Urinary bladder (tissue), 4 donors: Measurements from ENCODE around the gene C16orf86. TPM values are rescaled to one million over a fixed set of nuclear protein-coding genes. Genes with fewer than 3 reads are reported as not detected.

ENCODE experiments used
- DNase-seq: peaks from one replicate; pipeline ENCODE4 v3.0.0-alpha.2; 2015; ENCODE audit errors: extremely low spot score
- H3K27ac ChIP-seq: one replicate; pipeline ENCODE4 v1.5.1; 2013; ENCODE audit warnings: low read depth, mild to moderate bottlenecking, moderate library complexity
- H3K36me3 ChIP-seq: one replicate; pipeline ENCODE4 v1.6.1; 2013; ENCODE audit warnings: mild to moderate bottlenecking, moderate library complexity; ENCODE audit not compliant: insufficient read depth
- H3K4me1 ChIP-seq: one replicate; pipeline ENCODE4 v1.6.1; 2013; ENCODE audit warnings: mild to moderate bottlenecking, moderate library complexity; ENCODE audit not compliant: insufficient read depth
- H3K4me3 ChIP-seq: one replicate; pipeline ENCODE4 v1.5.1; 2013; ENCODE audit warnings: low read depth, low read length
- WGBS: extraction: QIAGEN DNeasy Blood & Tissue Kit; methylation state at CpG from one replicate; pipeline ENCODE4 v1.1.7; 2013; 5-methylcytosine and 5-hydroxymethylcytosine counted together
- polyA plus RNA-seq: library from polyadenylated mRNA; stranded (reverse); fragments of 200-250 nt; gene quantifications from one replicate; pipeline ENCODE4 v1.2.3, GENCODE V29; 2013
- total RNA-seq: library from RNA; depleted of rRNA; stranded (reverse); fragments of >200 nt; gene quantifications from one replicate; pipeline ENCODE4 v1.2.3, GENCODE V29; 2014
- donor health status: healthy with polysubstance abuse.
- donor health status: healthy.

The C16orf86 gene
- total and polyA plus RNA-seq, 2 donors: 1.2 to 9.9 TPM

DNA sequence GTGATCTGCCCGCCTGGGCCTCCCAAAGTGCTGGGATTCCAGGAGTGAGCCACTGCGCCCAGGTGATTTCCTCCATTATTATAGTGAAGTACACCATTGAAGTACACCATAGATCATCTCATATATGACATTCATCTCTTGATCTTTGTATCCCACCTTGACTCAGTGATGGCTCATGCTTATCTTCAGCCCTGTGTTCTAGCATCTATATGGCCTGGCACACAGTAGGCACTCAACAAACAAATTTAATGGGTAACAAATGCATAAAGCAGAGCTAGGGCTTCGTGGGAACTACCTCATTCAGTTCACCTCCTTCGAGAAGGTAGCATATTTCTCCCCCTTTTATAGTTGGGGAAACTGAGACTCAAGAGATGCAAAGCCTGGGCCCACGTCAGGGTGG lies 1.0 kb upstream of the C16orf86 start:
- H3K4me1 ChIP-seq: no peaks in the 10 kb centered on the region
- H3K27ac ChIP-seq: no peak overlapping the region
- H3K36me3 ChIP-seq: no peaks in the 10 kb centered on the region
- DNase-seq: no peak
- H3K4me3 ChIP-seq: no peak overlapping the region
- WGBS: 74% methylated on average over 5 of the region's 5 CpGs

DNA sequence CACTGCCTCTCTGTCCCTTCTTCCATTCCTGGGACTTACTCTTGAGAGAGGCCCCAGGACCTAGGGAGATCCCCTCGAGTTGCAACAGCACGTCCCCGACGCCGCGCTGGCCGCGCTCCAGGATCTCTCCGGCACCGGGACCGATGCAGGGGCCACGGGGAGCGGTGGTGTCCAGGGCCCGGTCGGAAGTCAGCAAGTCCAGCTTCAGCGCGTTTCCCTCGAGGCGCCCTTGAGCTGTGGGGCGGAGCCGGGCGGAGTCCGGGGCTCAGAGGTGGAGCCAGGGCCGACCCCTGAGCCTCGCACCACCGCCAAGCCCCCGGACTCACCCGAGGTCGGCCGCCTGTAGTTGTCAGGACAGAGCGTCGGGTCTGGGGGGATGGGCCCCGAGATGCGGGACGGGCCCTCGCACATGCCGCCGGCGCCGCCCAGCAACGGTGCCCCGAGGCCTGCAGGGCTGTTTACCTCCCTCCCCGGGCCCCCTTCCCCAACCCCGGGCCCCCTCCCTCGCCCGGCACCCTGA lies 522 bp upstream of the C16orf86 start:
- H3K36me3 ChIP-seq: no peaks in the 10 kb centered on the region
- H3K4me3 ChIP-seq: peak overlapping the region; percentile 78
- no peak overlapping the region for H3K27ac ChIP-seq
- WGBS: 1% methylated on average over 46 of the region's 46 CpGs
- H3K4me1 ChIP-seq: no peaks in the 10 kb centered on the region
- no peak for DNase-seq

DNA sequence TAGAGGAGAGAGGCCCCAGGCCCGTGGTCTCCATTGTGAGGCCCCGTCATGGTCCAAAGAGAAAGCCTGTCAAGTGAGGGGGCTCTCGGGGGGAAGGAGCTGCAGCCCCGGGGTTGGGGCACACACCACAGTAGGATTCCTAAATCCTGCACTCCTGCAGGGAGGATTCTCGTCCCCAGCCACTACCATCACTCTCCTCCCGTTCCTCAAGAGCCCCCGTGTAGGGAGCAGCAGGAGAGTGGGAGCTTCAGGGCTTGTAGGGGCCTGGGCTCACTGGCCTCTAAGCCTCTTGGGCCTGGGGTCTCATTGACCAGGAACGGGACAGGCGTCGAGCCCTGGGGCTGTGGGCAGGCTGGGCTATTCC lies 821 bp downstream of the C16orf86 start:
- no peak for DNase-seq
- Histone ChIP-seq H3K4me1 (no peaks in the 10 kb centered on the region), H3K36me3 (no peaks in the 10 kb centered on the region), H3K4me3 (peak overlapping the region; percentile 78), H3K27ac (no peak overlapping the region)
- WGBS: 33% methylated on average over 10 of the region's 10 CpGs

DNA sequence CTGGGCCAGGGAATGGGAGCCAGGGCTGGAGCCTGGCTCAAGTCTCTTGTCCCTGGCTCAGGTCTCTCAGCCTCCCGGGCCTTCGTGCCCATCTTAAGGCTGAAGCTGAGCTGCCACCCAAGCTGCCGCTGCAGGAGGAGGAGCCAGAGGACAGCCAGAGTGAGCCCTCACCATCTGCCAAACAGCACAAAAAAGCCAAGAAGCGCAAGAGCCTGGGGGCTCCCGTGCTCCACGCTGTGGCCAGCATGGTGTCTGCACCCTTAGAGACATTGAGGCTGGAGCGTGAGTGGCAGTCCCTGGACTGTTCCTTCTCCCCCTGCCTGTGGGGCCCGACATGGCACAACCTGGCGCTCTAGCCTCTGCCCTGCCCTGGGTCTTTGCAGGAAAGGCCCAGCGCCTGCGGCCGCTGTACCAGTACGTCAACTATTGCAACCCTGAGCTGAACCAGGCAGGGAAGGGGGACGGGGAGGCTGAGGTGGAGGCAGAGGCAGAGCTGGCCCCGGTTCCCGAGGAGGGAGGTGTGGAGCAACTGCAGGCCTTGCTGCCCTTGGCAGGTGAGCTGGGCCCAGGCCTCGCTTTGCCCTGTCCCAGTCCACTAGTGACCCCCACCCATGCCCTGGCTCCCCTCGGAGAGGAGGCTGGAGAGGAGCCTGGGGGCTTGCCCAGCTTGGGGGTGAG lies 1.3 kb downstream of the C16orf86 start:
- Histone ChIP-seq H3K36me3 (no peaks in the 10 kb centered on the region), H3K4me3 (no peak overlapping the region), H3K4me1 (no peaks in the 10 kb centered on the region), H3K27ac (no peak overlapping the region)
- WGBS: 18% methylated on average over 18 of the region's 18 CpGs
- peak; percentile 76 for DNase-seq

DNA sequence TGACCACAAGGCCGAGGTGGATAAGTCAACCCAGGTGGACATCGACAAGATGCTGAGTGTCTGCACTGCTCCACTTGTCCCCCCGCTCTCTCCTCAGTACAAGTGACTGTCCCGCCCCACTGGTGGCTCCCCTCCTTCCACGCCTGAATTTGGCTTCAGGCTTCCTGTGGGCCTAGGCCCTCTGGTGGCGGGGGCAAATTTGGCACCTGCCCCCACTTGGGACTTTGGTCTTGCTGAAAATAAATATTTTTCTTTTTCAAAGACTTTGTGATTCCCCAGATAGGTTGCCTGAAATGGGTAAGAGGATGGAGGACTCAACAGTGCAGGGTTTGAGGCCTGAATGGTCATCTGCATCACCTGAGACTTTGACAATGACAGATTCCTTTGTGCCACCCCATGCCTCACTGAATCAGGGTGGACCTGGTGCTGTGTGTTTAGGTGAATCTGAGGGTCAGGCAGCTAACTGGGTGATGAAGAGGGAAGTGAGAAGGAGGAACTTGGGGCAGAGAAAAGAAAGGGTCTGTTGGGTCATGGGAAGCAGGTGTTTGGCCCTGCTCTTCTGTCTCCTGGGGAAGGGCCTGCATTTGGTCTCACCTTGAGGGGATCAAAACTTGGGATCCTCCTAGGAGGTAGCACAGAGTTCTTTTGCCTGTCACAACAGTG lies 2.0 kb downstream of the C16orf86 start:
- Histone ChIP-seq H3K36me3 (no peaks in the 10 kb centered on the region), H3K27ac (no peak overlapping the region), H3K4me3 (no peak overlapping the region), H3K4me1 (no peaks in the 10 kb centered on the region)
- no peak for DNase-seq
- WGBS: 86% methylated on average over 6 of the region's 6 CpGs

DNA sequence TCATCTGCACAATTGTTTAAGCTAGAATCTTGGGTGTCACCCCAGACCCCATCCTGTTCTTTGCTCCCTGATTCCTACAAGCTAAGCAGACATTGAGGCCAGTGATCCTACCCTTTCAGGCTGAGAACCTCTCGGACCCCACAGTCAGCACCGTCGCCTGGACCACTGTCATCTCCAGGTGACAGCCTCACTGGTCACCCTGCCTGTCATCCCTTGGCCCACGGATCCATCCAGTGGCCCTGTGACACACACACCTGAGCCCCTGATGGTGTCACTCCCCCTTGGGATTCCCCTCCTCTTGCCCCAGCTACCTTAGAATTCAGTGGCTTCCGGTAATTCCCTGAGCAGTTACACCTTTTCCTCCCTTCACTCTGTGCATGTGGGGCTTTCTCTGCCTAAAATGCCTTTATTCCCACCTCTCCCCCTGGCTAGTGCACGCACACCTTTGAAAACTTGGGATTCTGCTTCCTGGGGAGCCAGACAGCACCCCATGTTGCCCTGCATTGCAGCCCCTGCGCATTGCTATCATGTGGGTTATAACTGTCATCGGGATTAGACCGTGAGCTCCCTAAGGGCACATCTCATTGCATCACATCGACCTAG lies 3.0 kb downstream of the C16orf86 start:
- Histone ChIP-seq H3K4me3 (no peak overlapping the region), H3K27ac (no peak overlapping the region), H3K4me1 (no peaks in the 10 kb centered on the region), H3K36me3 (no peaks in the 10 kb centered on the region)
- no peak for DNase-seq
- WGBS: 88% methylated on average over 10 of the region's 10 CpGs

DNA sequence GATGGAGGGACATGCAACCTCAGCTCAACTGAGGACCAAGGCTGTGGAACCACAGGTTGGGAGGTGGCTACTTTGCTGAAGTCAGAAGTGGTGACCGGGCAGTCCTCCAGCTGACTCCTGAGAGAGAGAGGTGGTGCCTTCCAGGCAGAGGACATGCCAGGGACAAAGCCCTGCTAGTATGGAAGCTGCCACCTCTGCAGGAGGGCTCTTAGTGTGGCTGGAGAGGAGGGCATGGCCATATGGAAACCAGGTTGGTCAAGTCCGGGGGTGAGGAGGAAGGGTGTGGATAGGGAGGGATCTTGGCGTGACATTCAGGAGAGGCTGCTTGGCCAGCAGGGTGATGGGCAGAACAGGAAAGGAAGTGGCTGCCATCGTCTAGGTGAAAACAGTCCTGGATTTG lies 5.7 kb downstream of the C16orf86 start:
- Histone ChIP-seq H3K27ac (no peak overlapping the region), H3K36me3 (no peaks in the 10 kb centered on the region)

DNA sequence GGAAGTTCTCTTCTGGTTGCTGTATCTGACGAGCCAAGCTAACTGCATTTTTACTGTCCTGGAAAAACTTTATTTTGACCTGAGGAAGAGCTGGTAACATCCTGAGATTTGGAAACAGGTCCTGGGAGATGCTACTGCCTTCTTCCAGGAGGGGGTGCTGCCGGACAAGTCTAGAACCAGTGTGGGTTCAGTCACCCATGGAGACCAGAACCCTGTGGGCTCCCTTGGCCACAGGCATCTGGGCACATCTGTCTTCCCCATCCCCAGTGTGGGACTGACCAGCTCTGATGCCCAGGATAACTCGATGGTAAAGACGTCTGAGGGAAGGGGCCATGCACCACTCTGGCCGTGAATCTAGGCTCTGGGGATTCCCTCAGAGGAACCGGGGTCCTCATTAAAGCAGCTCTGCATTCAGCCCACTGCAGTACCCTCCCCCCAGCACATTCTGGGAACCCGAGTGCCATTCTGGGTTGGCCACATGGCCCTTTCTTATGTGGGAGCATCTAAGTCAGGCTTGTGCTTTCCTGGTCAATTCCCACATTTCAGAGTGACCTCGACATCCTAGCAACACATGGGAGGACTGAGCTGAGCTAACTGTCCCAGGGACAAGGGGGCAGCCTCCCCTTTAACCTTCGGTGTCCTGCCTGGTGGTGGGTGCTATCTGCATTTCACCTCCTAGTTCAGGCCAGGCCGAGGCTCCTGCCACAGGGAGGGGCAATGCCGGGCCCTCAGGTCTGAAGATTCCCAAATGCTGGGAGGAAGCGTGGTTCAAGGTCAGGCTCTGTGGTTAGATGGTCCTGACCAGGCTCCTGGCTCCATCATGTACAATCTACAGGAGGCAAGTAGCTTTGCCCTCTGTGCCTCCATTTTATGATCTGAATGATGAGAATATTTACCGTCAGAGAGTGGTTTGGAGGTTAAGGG lies 6.4 kb downstream of the C16orf86 start:
- H3K4me1 ChIP-seq: no peaks in the 10 kb centered on the region
- 56% methylated on average over 13 of the region's 13 CpGs for WGBS
- no peak overlapping the region for H3K27ac ChIP-seq

More for the DNA sequence above, 5.7 kb downstream of the C16orf86 start:
- 43% methylated on average over 4 of the region's 4 CpGs for WGBS
- no peaks in the 10 kb centered on the region for H3K4me1 ChIP-seq
- no peak for DNase-seq
- no peak overlapping the region for H3K4me3 ChIP-seq

DNA sequence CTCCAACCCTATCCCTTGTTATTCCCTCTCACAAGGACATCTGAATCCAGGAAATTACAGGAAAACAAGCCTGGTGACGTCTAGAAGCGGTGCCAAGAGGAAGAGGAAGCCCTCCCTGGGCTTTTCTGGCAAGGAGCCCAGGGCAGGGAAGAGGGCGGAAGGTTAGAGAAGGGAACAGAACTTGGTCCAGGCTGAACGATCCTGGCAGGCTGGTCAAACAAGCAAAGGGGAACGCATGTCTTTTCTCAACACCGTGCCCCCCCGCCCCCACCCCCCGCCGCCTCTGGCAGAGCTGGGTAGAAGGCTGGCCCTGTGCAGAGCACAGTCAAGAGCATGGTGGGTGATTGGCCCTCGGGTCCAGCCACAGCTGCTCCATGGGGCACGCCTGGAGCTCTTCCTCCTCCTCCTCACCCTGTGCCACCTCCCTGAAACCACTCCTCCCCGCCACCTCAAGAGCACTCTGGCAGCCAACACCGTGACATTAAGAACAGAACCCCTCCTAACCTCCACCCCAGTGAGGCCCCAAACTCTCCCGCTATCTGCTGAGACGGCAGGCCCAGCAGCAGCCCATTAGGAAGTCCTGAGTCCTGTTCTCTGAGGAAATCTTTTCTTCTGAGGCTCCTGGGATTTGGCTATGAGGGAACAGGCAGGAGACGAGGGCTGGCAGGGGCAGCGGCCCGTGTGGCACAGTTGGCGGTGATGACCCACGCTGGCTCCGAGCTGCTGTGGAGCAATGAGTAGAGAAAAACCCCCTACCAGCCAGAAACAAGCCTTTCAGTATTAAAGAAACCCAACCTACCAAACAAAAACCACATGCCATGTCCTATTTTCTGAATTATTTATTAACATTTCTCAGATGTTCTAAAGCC lies 7.3 kb downstream of the C16orf86 start:
- WGBS: 54% methylated on average over 21 of the region's 21 CpGs
- H3K27ac ChIP-seq: peak overlapping the region; percentile 52
- no peak overlapping the region for H3K4me3 ChIP-seq
- peaks cover 2% of the 10 kb centered on the region for H3K4me1 ChIP-seq
- no peaks in the 10 kb centered on the region for H3K36me3 ChIP-seq
- no peak for DNase-seq

More for the DNA sequence above, 6.4 kb downstream of the C16orf86 start:
- no peak overlapping the region for H3K4me3 ChIP-seq
- H3K36me3 ChIP-seq: no peaks in the 10 kb centered on the region
- DNase-seq: no peak

DNA sequence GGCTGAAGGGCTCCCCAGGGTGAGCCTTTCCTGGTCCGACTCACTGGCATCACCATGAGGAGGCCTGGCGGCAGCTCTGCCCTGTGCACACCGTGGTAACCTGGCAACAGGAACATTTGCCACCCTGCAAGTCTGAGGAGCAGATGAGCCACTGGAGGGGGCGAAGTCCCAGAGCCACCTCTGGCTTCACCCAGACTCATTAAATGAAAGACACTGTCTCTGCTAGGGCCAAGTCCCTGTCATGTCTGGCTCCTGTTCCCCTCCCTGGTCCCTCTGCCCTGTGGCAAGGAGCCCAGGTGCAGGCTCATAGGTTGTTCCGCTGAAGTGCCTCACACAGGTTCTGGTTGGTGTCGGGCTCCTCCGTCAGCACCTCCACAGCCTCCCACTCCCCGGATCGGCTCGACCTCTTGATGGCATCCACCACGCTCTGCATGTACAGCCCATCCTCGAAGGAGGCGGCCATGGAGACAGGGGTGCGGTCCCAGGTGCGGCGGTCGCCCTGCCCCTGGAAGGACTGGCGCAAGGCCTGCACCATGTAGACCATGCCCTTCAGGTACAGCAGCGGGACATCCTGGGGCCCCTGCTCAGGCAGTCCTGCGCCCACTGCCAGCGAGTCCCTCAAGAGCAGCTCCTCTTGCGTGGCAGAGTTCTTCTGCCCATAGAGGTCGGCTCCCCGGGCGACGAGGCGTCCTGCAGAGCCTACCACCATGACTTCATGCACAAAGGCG lies 8.4 kb downstream of the C16orf86 start:
- no peak for DNase-seq
- WGBS: 95% methylated on average over 28 of the region's 28 CpGs

DNA sequence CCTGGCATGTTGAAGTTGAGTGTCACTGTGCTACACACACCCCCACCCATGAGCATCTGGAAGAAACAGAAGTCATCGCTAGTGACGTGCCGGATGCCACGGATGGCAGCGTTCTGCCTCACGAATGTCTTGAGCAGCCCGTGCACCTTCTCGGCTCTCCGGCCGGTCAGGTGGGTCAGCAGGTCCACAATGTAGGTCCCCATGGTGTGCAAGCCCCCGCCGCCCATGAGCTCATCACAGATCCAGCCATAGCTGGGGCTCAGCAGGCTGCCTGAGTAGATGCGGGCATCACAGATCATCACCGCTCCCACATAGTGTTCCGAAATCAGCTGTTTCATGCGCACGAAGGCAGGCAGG lies 8.9 kb downstream of the C16orf86 start:
- no peak overlapping the region for H3K27ac ChIP-seq
- peaks cover 2% of the 10 kb centered on the region for H3K36me3 ChIP-seq
- H3K4me3 ChIP-seq: no peak overlapping the region
- WGBS: 97% methylated on average over 17 of the region's 17 CpGs
- DNase-seq: no peak
- peaks cover 2% of the 10 kb centered on the region for H3K4me1 ChIP-seq

More for the DNA sequence above, 8.4 kb downstream of the C16orf86 start:
- peaks cover under 1% of the 10 kb centered on the region for H3K36me3 ChIP-seq
- no peak overlapping the region for H3K4me3 ChIP-seq
- H3K27ac ChIP-seq: no peak overlapping the region
- H3K4me1 ChIP-seq: peaks cover 2% of the 10 kb centered on the region

DNA sequence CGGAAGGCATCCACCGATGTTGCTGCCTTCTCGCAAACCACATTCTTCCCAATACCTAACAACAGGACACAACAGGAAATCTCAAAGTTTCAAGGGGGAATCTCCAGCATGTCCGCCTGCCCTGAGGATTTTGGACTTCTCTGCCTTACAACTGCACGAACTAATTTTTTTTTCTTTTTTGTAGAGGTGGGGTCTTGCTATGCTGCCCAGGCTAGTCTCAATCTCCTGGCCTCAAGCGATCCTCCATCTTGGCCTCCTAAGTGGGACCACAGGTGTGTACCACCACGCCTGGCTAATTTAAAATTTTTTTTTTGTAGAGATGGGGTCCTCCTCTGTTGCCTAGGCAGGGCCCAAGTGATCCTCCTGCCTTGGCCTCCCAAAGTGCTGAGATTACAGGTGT lies 9.4 kb downstream of the C16orf86 start:
- peaks cover 2% of the 10 kb centered on the region for H3K36me3 ChIP-seq
- 96% methylated on average over 7 of the region's 7 CpGs for WGBS
- no peak overlapping the region for H3K4me3 ChIP-seq
- peaks cover 2% of the 10 kb centered on the region for H3K4me1 ChIP-seq
- H3K27ac ChIP-seq: no peak overlapping the region
- no peak for DNase-seq
